LoVo (cell line): Measurements from ENCODE around the gene CDRT15L2.
"Not testable (repeated sequence)": the region's sequence is repeated elsewhere in the genome, so short reads cannot be mapped to it uniquely, and the experiment has no call there.

Source experiments
- DNase-seq: peaks from one replicate; pipeline ENCODE4 v3.0.0-alpha.2; 2016; ENCODE audit warnings: low spot score

Gene CDRT15L2

GRCh38 chr17:20575071-20575470, 4.5 kb upstream of the CDRT15L2 start:
- DNase-seq = not testable (repeated sequence)

- DNase-seq = not testable (repeated sequence)
Observed at GRCh38 chr17:20583891-20584577, 4.5 kb downstream of the CDRT15L2 start.

GRCh38 chr17:20588744-20589453, 9.4 kb downstream of the CDRT15L2 start:
- not testable (repeated sequence) for DNase-seq

GRCh38 chr17:20589454-20589810, 9.9 kb downstream of the CDRT15L2 start:
- not testable (repeated sequence) for DNase-seq

GRCh38 chr17:20591040-20591439, 11.5 kb downstream of the CDRT15L2 start:
- DNase-seq = not testable (repeated sequence)

- not testable (repeated sequence) for DNase-seq
Observed at GRCh38 chr17:20605568-20605967, 26.0 kb downstream of the CDRT15L2 start.

GRCh38 chr17:20609490-20609889, 30.0 kb downstream of the CDRT15L2 start:
- not testable (repeated sequence) for DNase-seq

GRCh38 chr17:20611309-20611708, 31.8 kb downstream of the CDRT15L2 start:
- no peak for DNase-seq

- DNase-seq = no peak
Observed at GRCh38 chr17:20612635-20613034, 33.1 kb downstream of the CDRT15L2 start.

GRCh38 chr17:20613248-20613647, 33.7 kb downstream of the CDRT15L2 start:
- no peak for DNase-seq

- DNase-seq = no peak
Observed at GRCh38 chr17:20613905-20614304, 34.4 kb downstream of the CDRT15L2 start.

- DNase-seq = not testable (repeated sequence)
Observed at GRCh38 chr17:20615461-20615860, 35.9 kb downstream of the CDRT15L2 start.
